ENCODE measurements around the gene COL15A1. TPM values are rescaled to one million over a fixed set of nuclear protein-coding genes. Genes with fewer than 3 reads are reported as not detected.

COL15A1 gene
- total RNA-seq, 6 experiments from 2014 or later = 0.07 to 0.58 (median 0.11) TPM; not detected in 2

DNA sequence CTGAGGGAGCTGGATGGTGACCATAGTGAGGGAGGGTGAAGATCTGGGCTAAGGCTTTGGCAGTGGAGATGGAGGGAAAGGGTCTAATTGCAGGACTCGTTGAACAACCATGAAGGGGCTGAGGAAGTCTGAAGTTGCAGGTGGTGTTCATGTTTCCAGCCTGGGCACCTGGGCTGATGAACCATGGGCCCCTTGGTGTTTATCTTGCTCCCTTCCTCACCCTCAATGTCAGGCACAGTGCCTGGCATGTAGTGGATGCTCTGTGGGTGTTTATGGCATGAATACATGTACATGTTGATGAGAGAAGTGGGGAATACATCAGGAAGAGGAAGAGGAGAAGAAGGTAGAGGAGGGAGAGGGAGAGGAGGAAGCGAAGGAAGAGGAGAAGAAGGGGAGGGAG is 31.3 kb upstream of the COL15A1 start:
- Histone ChIP-seq H3K4me3 (no peak overlapping the region), H3K27me3 (no peaks in the 10 kb centered on the region), H3K27ac (no peak overlapping the region), H3K4me1 (no peaks in the 10 kb centered on the region), H3K36me3 (no peaks in the 10 kb centered on the region), H3K9me3 (no peaks in the 10 kb centered on the region)
- DNase-seq = no peak
- intact Hi-C loops (cut with DNase I) = no loop called here
- WGBS (ENCODE audit: insufficient coverage, low coverage, low lambda C conversion rate, missing lambda C conversion rate) = 66% methylated on average over 2 of the region's 2 CpGs
- TF ChIP-seq, protein P1, sequence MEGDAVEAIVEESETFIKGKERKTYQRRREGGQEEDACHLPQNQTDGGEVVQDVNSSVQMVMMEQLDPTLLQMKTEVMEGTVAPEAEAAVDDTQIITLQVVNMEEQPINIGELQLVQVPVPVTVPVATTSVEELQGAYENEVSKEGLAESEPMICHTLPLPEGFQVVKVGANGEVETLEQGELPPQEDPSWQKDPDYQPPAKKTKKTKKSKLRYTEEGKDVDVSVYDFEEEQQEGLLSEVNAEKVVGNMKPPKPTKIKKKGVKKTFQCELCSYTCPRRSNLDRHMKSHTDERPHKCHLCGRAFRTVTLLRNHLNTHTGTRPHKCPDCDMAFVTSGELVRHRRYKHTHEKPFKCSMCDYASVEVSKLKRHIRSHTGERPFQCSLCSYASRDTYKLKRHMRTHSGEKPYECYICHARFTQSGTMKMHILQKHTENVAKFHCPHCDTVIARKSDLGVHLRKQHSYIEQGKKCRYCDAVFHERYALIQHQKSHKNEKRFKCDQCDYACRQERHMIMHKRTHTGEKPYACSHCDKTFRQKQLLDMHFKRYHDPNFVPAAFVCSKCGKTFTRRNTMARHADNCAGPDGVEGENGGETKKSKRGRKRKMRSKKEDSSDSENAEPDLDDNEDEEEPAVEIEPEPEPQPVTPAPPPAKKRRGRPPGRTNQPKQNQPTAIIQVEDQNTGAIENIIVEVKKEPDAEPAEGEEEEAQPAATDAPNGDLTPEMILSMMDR (IDR thresholded peaks at IDR 0.05) = no peak
- no peak for TF ChIP-seq POLR2A (IDR thresholded peaks at IDR 0.05)
- no peak for ATAC-seq

DNA sequence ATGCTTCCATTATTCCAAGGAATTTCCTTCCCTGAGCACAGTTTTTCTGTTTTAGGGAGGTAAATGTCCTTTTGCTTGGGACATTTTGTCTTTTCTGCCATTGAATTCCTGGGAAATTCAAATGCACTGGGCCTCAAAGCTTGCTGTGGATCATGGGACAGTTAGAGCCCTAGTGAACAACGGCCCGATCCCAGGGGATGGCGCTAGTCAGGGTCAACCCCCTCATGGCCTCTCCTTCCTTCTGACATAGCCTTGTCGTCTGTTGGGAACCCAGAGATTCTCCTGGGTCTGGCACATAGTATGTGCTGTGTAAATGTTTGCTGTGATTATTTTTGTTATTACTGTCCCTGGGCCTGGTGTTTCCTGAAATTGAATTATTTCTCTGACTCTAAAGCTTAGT is 30.7 kb upstream of the COL15A1 start:
- Histone ChIP-seq H3K4me1 (no peaks in the 10 kb centered on the region), H3K27me3 (no peaks in the 10 kb centered on the region), H3K4me3 (no peak overlapping the region), H3K36me3 (no peaks in the 10 kb centered on the region), H3K9me3 (no peaks in the 10 kb centered on the region), H3K27ac (no peak overlapping the region)
- TF ChIP-seq POLR2A (IDR thresholded peaks at IDR 0.05) = no peak
- TF ChIP-seq, protein P1 (IDR thresholded peaks at IDR 0.05) = no peak
- no peak for DNase-seq
- ATAC-seq = no peak
- WGBS (ENCODE audit: insufficient coverage, low coverage, low lambda C conversion rate, missing lambda C conversion rate) = 17% methylated on average over 1 of the region's 4 CpGs
- intact Hi-C loops (cut with DNase I) = no loop called here

- H3K36me3 ChIP-seq = no peaks in the 10 kb centered on the region
- H3K27ac ChIP-seq = no peak overlapping the region
- WGBS (ENCODE audit: insufficient coverage, low coverage, low lambda C conversion rate, missing lambda C conversion rate) = 81% methylated on average over 7 of the region's 7 CpGs
- intact Hi-C loops (cut with DNase I) = no loop called here
- no peaks in the 10 kb centered on the region for H3K9me3 ChIP-seq
- H3K4me1 ChIP-seq = no peaks in the 10 kb centered on the region
- H3K4me3 ChIP-seq = no peak overlapping the region
- DNase-seq (no peak), ATAC-seq (no peak)
- H3K27me3 ChIP-seq = no peaks in the 10 kb centered on the region
- TF ChIP-seq, protein P1 (IDR thresholded peaks at IDR 0.05) = no peak
- no peak for TF ChIP-seq POLR2A (IDR thresholded peaks at IDR 0.05)
Measured at GRCh38 chr9:98913705-98914104, 30.0 kb upstream of the COL15A1 start.

GRCh38 chr9:98915599-98915998 is 28.1 kb upstream of the COL15A1 start:
- TF ChIP-seq, protein P1 (IDR thresholded peaks at IDR 0.05) = no peak
- TF ChIP-seq POLR2A (IDR thresholded peaks at IDR 0.05) = no peak
- no peaks in the 10 kb centered on the region for H3K27me3 ChIP-seq
- DNase-seq (no peak), ATAC-seq (no peak)
- no peaks in the 10 kb centered on the region for H3K4me1 ChIP-seq
- WGBS (ENCODE audit: insufficient coverage, low coverage, low lambda C conversion rate, missing lambda C conversion rate) = 84% methylated on average over 3 of the region's 3 CpGs
- no peaks in the 10 kb centered on the region for H3K36me3 ChIP-seq
- intact Hi-C loops (cut with DNase I) = no loop called here
- H3K4me3 ChIP-seq = no peak overlapping the region
- no peak overlapping the region for H3K27ac ChIP-seq
- H3K9me3 ChIP-seq = no peaks in the 10 kb centered on the region

DNA sequence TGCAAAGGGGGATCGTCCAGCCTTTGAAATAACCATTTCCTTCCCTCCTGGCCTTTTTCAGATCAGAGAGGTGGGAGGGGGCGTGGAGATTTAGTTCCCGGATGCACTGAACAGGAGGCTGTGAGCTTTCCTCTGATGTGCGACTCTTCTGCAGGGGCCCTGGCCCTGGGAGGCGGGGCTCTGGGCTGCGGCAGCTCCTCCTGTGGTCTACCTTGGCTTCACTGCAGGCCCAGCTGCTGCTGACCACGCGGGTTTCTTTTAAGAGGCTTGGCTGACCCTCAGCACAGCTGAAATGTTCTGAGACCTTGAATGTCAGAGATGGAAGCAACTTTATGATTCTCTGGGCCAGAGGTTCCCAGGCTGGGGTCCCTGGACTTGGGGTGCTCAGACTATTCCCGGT is 27.0 kb upstream of the COL15A1 start:
- H3K4me3 ChIP-seq = no peak overlapping the region
- DNase-seq (no peak), ATAC-seq (no peak)
- no peaks in the 10 kb centered on the region for H3K4me1 ChIP-seq
- no peaks in the 10 kb centered on the region for H3K36me3 ChIP-seq
- H3K9me3 ChIP-seq = no peaks in the 10 kb centered on the region
- intact Hi-C loops (cut with DNase I) = no loop called here
- no peak overlapping the region for H3K27ac ChIP-seq
- no peaks in the 10 kb centered on the region for H3K27me3 ChIP-seq
- TF ChIP-seq POLR2A (IDR thresholded peaks at IDR 0.05) = no peak
- TF ChIP-seq, protein P1 (IDR thresholded peaks at IDR 0.05) = no peak
- WGBS (ENCODE audit: insufficient coverage, low coverage, low lambda C conversion rate, missing lambda C conversion rate) = 44% methylated on average over 2 of the region's 9 CpGs
